ENCODE data around the gene RPLP1.

RPLP1 gene

DNA sequence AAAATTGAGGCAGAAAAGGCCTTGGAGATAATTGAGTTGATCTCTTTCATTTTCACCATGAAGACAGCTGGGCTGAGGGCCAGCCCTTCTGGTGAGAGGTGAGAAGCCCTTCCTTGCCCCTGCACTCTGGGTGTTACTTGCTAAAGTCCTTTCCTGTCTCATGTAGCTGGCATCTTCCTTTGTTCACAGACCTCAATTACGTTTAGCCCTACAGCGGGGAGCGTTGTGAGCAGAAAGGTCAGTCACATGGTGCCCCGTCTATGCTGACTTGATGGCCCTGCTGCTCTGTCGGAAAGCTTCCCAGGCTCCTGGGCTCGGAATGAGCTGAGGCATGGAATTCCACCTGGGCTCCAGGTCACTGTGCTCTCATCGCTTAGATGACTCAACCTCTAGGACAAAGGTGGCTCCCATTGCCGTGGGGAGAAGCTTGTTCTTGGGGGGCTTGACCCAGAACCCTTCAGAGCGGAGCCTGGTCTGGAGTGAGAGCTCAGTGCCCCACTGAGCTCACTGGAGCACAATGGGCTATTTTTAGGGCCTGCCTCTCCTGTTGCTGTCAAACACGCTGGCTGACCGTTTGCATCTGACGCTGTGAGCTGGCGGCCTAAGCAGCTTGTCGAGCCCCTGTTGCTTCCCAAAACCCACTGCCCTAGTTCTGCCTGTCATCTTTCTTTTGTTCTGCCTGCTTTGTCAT is 47.0 kb downstream of the RPLP1 start:
- no peak for DNase-seq

GRCh38 chr15:69500339-69500738 is 47.7 kb downstream of the RPLP1 start:
- no peak for DNase-seq

- DNase-seq, result no peak
These were observed 48.8 kb downstream of the RPLP1 start for GRCh38 chr15:69501456-69501855.

DNA sequence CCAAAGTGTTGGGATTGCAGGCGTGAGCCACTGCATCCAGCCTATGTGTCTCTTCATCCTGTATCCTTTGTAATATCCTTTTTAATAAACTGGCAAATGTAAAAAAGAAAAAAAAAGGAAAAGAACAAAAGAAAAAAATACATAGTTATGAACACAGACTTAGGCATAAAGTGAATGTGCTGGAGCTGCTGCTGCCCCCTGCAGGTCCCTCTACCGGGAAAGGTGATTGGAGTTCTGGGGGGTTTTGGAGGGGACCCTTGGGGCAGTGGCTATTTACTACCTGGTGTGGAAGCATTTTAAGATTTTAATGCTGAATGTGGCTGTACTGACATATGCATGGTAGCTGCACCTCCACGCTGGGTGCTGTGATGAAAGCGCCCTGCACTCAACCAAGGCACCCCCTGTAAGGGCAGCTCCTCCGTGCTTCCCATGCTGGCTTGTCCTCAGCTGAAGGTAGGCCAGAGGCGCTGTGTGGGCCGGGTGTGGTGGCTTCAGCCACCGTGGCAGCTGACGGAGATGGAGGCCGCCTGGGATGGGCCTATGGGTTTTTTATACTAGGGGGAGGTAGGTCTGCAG is 49.9 kb downstream of the RPLP1 start:
- no peak for DNase-seq

DNA sequence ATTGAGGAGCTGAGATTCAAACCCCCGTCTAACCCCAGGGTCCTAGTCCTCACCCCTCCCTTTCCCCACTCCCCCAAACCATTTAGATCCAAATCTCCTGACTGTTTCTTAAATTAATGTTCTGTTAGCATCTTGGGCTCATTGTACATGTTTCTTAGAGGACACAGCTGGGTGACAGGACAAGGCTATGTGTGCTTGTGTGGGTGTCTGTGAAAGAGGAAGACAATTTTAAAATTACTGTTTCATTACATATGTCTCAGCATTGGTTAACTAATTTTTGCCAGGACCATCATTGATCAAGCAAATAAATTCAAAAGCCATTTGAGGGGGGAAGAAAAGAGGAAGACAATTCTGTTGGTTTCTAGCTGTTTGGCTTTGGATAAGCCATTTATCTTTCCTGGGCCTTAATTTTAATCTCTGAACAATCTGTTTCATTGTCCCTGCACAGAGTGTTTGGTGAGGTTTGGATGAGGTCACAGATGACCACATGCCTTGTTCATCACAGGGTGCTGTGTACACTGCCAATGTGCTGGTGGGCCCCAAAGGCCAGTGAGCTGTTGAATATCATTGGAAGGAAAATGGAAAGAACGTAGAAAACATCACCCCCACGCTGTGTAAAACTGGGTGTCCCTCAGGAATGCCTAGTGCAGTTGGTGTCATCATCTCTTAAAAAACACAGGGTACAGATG is 51.9 kb downstream of the RPLP1 start:
- no peak for DNase-seq
